Muscle of back (tissue), 11 donors: ENCODE data around the gene TRA2B. TPM values are rescaled to one million over a fixed set of nuclear protein-coding genes. Genes with fewer than 3 reads are reported as not detected.

Experiments used
- DNase-seq, 3 donors: peaks; one replicate each; pipeline versions ENCODE4 v3.0.0 to v3.0.0-alpha.2; 2013
- polyA plus RNA-seq, 10 donors: library from polyadenylated mRNA; unstranded; fragments of 120-200 nt; gene quantifications; one replicate each; pipeline ENCODE4 v1.2.1, GENCODE V29; 2013; ENCODE audit not compliant: insufficient read length in 10 of 10

Gene TRA2B
- polyA plus RNA-seq, 10 donors, result 148 to 205 (median 170) TPM

GRCh38 chr3:185958626-185959025, 20.8 kb upstream of the TRA2B start:
- no peak for DNase-seq

GRCh38 chr3:185956244-185956643, 18.4 kb upstream of the TRA2B start:
- DNase-seq, result no peak

GRCh38 chr3:185954366-185954723, 16.5 kb upstream of the TRA2B start:
- DNase-seq, result no peak

DNA sequence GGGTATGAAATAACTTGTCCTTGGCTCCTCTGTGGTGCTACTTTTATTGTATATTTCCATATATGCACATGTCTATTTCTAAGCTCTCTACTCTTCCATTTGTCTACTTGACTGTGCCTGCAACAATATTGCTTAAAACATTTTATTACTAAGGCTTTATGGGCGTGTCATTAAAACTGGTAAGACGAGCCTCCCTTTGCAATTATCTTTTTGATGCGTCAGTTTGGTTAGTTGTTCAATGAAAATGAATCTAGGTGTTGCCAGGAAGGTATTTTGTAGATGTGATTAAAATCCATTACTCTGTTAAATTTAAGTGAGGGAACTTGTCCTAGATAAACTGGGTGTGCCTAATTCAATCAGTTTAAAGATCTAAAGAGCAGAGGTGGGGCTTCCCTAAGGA, 12.9 kb upstream of the TRA2B start:
- DNase-seq, result no peak

DNA sequence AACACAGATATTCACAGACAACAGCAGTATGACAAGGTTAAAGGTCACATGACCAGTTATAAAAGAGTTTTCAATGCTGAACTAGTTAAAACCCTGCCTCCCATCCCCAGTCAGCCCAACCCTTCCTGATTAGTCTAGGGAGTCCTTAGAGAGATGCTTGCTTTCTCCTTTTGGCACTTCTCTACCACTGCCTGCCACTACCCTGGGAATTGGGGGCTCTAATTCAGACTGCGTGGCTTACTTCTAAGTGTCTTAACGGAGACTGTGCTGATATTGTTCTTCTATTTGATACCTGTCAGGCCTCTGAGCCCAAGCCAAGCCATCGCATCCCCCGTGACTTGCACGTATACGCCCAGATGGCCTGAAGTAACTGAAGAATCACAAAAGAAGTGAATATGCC, 11.7 kb upstream of the TRA2B start:
- DNase-seq, result no peak

GRCh38 chr3:185948292-185948691, 10.5 kb upstream of the TRA2B start:
- no peak for DNase-seq

GRCh38 chr3:185943760-185944106, 5.9 kb upstream of the TRA2B start:
- DNase-seq, result no peak

GRCh38 chr3:185942907-185943759, 5.3 kb upstream of the TRA2B start:
- peak; percentile 60 to 88 (median 68) for DNase-seq

- DNase-seq, result no peak
These were observed 4.6 kb upstream of the TRA2B start for GRCh38 chr3:185942396-185942795.

DNA sequence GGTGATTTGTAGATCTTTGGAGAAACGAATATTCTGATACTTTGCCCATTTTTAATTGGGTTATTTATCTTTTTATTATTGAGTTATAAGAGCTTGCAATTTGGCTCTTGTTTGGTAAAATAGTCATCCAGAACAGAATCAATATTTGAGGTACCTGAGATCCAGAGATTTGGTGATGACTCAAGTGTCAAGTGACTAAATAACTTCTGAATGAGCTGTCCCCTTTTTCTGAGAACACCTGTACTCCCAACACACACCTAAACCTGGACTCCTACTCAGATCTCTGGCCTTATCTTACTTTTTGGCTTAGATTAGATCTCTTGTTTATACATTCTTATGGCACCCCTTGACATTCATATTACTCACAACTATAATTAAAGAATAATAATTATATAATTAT, 3.1 kb upstream of the TRA2B start:
- no peak for DNase-seq

GRCh38 chr3:185939721-185940120, 1.9 kb upstream of the TRA2B start:
- no peak for DNase-seq

GRCh38 chr3:185936814-185937688, 763 bp downstream of the TRA2B start:
- DNase-seq, result peak; percentile 92 to 97 (median 94)

DNA sequence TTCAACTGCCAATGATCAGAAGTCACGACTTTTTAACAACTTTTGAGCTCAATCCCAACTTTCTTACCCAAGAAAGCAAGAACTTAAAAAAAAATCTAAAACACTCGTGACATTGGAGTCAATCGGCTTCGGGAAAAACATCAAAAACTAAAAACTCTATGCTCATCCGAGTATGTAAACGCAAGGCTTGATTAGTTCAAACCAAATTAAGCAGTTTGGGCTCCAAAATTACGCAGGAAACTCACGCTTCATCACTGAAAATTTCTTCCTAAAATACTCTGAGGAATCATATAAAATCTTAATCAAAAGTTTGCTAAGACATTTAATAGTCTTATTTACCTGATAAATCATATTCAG, 1.6 kb downstream of the TRA2B start:
- peak in 1 of 3 donors; percentile 51 for DNase-seq

- DNase-seq, result peak in 2 of 3 donors; percentile 34 to 55
These were observed 2.1 kb downstream of the TRA2B start for GRCh38 chr3:185935465-185936272.

GRCh38 chr3:185934767-185935464, 2.9 kb downstream of the TRA2B start:
- DNase-seq, result peak in 1 of 3 donors; percentile 51

GRCh38 chr3:185934174-185934557, 3.6 kb downstream of the TRA2B start:
- peak in 1 of 3 donors; percentile 23 for DNase-seq

GRCh38 chr3:185933374-185934173, 4.2 kb downstream of the TRA2B start:
- no peak for DNase-seq

DNA sequence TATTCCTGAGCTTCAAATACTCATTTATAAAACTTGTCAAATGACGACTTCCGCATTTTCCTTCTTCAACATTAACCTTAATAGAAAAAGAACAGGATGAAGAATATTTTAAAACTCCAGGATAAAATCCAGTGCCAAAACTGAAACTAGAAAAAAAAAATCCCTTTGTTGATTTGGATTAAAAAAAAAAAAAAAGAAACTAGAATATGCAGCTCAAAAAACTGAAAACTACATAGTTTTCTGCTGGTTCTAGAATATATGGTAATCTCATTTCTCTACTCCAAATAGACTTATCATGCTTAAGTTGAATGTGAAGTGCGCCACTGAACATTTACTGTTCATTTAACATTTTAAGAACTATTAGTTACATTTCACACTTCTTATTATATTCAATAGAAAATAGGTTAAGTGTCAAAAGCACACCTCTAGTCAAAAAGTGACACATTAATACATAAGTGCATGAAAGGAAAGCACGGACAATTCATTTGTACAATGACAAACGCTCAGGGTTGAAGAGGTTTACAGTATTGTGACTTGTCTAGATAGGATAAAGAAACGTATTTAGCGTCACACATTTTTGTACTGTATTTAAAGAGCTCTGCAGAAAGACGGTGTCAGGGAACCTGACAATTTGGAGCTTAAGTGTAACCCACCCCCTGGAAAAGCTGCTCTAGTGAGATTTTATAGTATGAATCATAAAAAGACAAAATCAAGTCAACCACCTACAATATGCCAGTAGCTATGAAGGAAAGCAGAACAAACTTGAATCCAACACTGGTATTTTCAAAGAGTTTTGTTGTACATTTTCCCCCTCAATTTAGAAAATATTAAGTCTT, 5.8 kb downstream of the TRA2B start:
- peak in 1 of 3 donors; percentile 34 for DNase-seq

- no peak for DNase-seq
These were observed 7.3 kb downstream of the TRA2B start for GRCh38 chr3:185930393-185931107.
